ENCODE data around the gene XYLT1.
"Not testable (repeated sequence)": the region's sequence is repeated elsewhere in the genome, so short reads cannot be mapped to it uniquely, and the experiment has no call there.

The XYLT1 gene

DNA sequence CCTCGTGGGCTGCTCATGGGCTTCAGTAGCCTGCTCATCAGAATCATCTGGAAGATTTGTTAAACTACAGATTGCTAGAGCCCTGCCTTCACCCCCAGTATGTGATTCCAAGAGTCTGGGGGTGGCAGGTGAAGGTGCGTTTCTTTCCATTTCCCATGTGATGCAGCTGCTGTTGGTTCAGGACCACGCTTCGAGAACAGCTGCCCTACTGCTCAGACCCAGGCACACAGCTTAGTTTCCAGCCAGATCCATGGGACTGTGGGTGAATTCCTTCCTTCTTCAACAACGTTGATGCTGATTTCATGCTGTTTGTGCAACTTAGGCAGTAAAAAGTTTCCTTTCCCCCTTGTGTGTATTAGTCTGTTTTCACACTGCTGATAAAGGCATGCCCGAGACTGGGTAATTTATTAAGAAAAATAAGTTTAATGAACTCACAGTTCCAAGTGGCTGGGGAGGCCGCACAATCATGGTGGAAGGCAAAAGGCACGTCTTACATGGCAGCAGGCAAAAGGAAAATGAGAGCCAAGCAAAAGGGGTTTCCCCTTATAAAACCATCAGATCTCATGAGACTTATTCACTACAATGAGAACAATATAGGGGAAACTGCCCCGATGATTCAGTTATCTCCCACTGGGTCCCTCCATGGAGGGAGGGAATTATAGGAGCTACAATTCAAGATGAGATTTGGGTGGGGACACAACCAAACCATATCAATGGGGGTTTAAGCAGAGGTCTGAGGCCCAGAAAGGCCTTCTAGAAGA is 159.2 kb downstream of the XYLT1 start:
- DNase-seq (ENCODE audit: low read depth, low spot score) = no peak

DNA sequence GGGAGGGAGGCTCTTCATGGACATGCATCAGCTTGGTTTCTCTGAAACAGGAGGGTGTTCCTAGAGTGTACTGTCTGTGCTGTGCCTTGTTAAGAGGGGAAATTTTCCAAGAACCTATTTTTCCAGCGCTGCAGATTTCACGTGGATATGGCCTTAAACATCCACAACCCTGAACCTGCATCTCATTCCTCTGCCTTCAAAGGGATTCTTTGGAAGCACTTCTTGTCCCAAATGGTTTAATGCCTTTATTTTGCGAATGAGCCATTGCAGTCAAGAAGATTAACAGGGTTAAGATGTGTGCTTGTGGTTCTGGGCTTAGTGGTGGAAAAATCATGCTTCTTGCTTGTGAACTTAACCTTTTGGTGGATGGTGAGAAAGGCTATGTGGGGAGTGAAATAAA is 161.2 kb downstream of the XYLT1 start:
- DNase-seq (ENCODE audit: low read depth, low spot score) = no peak

DNA sequence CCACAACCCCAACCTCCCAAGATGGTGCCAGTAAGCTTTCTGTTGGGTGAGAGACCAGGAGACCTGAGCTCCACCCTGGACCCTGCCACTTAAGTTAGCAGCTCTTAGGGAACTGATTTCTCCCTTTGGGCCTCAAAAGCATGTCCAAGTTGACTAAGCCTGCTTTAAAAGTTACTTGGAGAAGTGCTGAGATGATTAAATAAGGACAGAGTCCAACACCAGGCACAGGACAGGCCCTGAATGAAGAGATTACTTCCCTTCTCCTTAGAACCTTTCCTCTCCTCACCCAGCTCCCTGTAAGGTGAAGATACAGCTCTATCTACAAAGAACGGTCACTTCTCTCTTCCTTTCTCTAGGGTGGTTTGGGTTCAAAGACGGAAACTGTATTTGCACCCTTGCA is 162.6 kb downstream of the XYLT1 start:
- DNase-seq (ENCODE audit: low read depth, low spot score) = no peak

- DNase-seq (ENCODE audit: low read depth, low spot score) = no peak
Measured at GRCh38 chr16:17307504-17307903, 163.3 kb downstream of the XYLT1 start.

DNA sequence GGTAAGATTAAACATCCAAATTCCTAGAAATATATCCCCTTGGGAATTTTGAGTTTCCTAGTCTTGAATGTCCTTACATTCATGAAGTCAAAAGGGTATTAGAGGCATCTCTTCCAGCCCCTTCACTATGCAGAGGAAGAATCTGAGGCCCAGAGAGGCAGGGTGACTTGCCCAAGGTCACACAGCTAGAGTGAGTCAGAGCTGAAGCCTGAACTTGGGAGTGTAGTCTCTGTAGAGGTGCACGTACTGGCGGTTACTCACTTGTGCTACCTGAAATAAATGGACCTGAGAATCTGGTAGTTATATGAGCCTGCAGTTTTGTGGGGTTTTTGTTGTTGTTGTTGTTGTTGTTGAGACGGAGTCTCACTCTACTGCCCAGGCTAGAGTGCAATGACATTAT is 164.0 kb downstream of the XYLT1 start:
- no peak for DNase-seq (ENCODE audit: low read depth, low spot score)

GRCh38 chr16:17306211-17306610 is 164.5 kb downstream of the XYLT1 start:
- not testable (repeated sequence) for DNase-seq (ENCODE audit: low read depth, low spot score)

DNA sequence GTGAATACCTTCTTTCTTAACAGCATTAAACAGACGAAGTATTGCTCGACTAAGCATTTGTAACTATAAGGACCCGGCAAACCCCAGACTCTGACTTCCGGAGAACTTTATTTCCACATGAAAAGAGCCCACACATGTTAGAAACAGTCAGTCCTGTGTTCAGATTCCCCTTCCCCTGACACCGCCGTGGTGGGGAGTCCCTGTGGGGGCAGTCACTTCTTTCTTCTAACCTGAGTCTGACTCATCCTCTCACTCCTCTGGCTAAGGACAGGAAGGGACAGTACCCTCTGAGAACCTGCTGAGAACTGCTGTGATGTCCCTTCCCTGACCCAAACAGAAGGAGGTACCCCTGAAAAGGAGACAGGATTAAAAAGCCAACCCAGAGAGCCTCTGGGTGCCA is 165.1 kb downstream of the XYLT1 start:
- DNase-seq (ENCODE audit: low read depth, low spot score) = no peak

GRCh38 chr16:17304491-17305119 is 166.2 kb downstream of the XYLT1 start:
- DNase-seq (ENCODE audit: low read depth, low spot score) = no peak

DNA sequence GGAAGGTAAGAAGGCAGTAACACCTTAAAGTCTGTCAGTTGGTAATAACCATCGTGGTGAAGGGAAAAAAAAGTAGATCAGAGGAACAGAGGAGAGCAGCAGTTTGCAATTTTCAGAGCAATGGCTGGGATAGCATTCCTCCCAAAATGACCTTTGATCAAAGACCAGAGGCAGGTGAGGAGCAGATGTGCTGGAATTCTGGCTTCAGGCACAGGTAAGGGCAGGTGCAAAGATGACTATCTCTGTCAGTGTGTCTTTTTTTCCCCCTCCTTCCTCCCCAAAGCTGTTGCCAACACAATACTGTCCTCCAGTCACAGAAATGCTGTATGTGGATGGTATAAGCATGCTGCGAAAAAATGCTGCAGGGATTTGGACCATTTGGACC is 166.7 kb downstream of the XYLT1 start:
- DNase-seq (ENCODE audit: low read depth, low spot score) = no peak

GRCh38 chr16:17303101-17303500 is 167.7 kb downstream of the XYLT1 start:
- no peak for DNase-seq (ENCODE audit: low read depth, low spot score)

GRCh38 chr16:17302620-17303019 is 168.1 kb downstream of the XYLT1 start:
- DNase-seq (ENCODE audit: low read depth, low spot score) = no peak

GRCh38 chr16:17302214-17302613 is 168.5 kb downstream of the XYLT1 start:
- DNase-seq (ENCODE audit: low read depth, low spot score) = no peak

- DNase-seq (ENCODE audit: low read depth, low spot score) = no peak
Measured at GRCh38 chr16:17301593-17302135, 169.1 kb downstream of the XYLT1 start.

- no peak for DNase-seq (ENCODE audit: low read depth, low spot score)
Measured at GRCh38 chr16:17301184-17301583, 169.6 kb downstream of the XYLT1 start.

- no peak for DNase-seq (ENCODE audit: low read depth, low spot score)
Measured at GRCh38 chr16:17299790-17300189, 171.0 kb downstream of the XYLT1 start.

GRCh38 chr16:17298238-17298637 is 172.5 kb downstream of the XYLT1 start:
- no peak for DNase-seq (ENCODE audit: low read depth, low spot score)

- no peak for DNase-seq (ENCODE audit: low read depth, low spot score)
Measured at GRCh38 chr16:17296431-17296830, 174.3 kb downstream of the XYLT1 start.

DNA sequence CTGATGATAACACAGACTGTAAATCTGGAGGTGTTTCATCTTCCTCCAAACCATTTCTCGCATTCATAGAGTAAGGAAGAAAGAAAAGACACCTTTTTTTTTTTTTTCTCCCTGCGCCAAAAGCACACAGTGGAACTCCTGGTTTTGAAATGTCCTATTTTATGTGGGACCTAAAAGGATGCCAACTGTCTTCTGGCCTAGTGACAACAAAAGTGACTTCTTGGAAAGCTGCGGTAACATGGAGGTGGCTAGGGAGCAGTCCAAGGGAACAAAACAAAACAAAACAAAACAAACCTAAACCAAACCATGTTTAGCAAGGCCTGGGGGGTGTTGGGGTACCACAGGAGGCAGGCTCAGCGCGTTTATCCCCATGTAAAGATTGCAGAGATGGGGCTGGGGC is 174.8 kb downstream of the XYLT1 start:
- no peak for DNase-seq (ENCODE audit: low read depth, low spot score)

DNA sequence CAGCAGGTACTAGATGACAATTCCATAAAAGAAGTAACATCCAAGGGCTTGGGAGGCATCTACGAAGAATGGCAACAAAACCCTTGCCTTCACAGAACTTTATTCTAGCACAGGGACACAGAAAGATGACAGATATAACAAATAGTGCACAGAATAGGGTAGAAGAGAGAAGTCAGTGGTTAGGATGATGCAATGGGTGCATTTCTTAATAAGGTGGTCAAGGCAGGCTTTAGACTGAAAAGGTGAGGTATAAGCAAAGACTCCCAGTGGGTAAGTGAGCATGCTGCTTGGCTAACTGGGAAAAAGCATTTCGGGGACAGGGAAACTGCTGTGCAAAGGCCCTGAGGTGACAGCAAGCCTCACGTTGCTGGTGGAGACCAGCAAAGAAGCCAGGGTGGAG is 175.9 kb downstream of the XYLT1 start:
- no peak for DNase-seq (ENCODE audit: low read depth, low spot score)

DNA sequence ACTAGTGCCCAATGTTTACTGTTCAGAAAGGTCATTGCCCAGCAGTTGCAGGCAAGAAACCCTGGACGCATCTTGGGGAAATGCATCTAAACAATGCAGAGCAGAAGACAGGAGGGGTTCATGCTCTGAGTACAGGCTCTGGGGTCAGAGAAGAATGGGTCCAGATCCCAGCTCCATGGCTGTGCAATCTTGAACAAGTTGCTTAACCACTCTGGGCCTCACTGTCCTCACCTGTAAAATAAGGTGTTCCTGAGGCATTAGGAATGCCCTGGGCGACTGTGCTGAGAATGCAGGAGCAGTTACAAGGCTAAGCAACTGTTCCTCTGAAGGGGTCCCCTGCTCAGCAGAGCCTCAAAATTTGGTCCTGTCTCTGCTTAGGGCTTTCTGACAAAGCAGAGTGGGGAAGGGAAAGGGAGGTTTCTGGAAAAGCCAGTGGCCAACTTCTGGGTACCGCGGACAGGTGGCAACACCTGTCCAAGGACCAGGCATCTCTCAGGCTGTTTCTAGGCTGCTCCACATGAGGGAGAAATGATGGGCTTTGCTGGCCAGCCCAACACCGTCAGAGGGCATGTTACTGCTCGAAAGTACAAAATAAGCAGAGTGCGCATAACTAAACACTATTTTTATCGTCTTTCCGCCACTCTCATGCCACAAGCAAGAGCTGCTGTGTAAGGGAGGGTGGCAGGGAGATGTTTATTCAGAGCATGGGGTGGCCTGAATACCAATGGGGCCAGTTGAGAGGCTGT is 176.8 kb downstream of the XYLT1 start:
- DNase-seq (ENCODE audit: low read depth, low spot score) = no peak

- DNase-seq (ENCODE audit: low read depth, low spot score) = no peak
Measured at GRCh38 chr16:17291289-17291688, 179.5 kb downstream of the XYLT1 start.

Measured in activated CD4-positive, CD25-positive, alpha-beta regulatory T cell treated with anti-CD3 and anti-CD28 coated beads, Interleukin-2, amount 50 U/mL, for 16 hours (primary cell).